Measurements from ENCODE around the gene SUGCT.

SUGCT gene

DNA sequence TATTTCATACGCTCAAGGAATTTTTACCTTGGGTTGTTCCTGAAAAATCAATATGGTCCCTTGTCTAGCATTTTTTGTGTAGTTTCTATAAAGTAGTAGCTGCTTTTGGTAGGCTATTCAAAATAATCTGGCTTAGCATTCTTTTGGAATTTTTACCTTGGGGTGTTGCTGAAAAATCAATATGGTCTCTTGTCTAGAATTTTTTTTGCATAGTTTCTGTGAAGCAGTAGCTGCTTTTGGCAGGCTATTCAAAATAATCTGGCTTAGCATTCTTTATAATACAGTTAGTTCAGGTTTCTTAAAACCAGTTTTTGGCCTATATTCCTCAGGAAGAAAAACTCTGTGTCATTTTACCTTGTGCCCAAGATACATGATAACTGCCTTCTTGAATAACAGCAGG lies 301.9 kb downstream of the SUGCT start:
- no peak overlapping the region for H3K4me3 Mint-ChIP-seq
- H3K36me3 Mint-ChIP-seq (ENCODE audit: low read depth): peaks cover 4% of the 10 kb centered on the region
- peaks cover 5% of the 10 kb centered on the region for H3K4me1 Mint-ChIP-seq
- peaks cover 19% of the 10 kb centered on the region for H3K9me3 Mint-ChIP-seq
- TF ChIP-seq, protein P1, sequence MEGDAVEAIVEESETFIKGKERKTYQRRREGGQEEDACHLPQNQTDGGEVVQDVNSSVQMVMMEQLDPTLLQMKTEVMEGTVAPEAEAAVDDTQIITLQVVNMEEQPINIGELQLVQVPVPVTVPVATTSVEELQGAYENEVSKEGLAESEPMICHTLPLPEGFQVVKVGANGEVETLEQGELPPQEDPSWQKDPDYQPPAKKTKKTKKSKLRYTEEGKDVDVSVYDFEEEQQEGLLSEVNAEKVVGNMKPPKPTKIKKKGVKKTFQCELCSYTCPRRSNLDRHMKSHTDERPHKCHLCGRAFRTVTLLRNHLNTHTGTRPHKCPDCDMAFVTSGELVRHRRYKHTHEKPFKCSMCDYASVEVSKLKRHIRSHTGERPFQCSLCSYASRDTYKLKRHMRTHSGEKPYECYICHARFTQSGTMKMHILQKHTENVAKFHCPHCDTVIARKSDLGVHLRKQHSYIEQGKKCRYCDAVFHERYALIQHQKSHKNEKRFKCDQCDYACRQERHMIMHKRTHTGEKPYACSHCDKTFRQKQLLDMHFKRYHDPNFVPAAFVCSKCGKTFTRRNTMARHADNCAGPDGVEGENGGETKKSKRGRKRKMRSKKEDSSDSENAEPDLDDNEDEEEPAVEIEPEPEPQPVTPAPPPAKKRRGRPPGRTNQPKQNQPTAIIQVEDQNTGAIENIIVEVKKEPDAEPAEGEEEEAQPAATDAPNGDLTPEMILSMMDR (IDR thresholded peaks at IDR 0.05; ENCODE audit: unreplicated experiment in 3 of 3): no peak
- no peaks in the 10 kb centered on the region for H3K27me3 Mint-ChIP-seq (ENCODE audit: low read depth)
- peak overlapping the region in 1 of 3 experiments; percentile 31 for H3K27ac Mint-ChIP-seq

GRCh38 chr7:40437498-40437897 lies 302.7 kb downstream of the SUGCT start:
- Mint-ChIP-seq H3K4me1 (peaks cover 5% of the 10 kb centered on the region), H3K27ac (no peak overlapping the region), H3K9me3 (peaks cover 17% of the 10 kb centered on the region), H3K36me3 (ENCODE audit: low read depth) (peaks cover 5% of the 10 kb centered on the region), H3K4me3 (no peak overlapping the region), H3K27me3 (ENCODE audit: low read depth) (no peaks in the 10 kb centered on the region)
- TF ChIP-seq, protein P1 (IDR thresholded peaks at IDR 0.05; ENCODE audit: unreplicated experiment in 3 of 3): no peak

- Mint-ChIP-seq H3K27me3 (ENCODE audit: low read depth) (no peaks in the 10 kb centered on the region), H3K4me3 (no peak overlapping the region), H3K36me3 (ENCODE audit: low read depth) (peaks cover 5% of the 10 kb centered on the region), H3K4me1 (peaks cover 5% of the 10 kb centered on the region), H3K9me3 (peaks cover 13% of the 10 kb centered on the region), H3K27ac (no peak overlapping the region)
- TF ChIP-seq, protein P1 (IDR thresholded peaks at IDR 0.05; ENCODE audit: unreplicated experiment in 3 of 3): no peak
Observed at GRCh38 chr7:40437936-40438634, 303.3 kb downstream of the SUGCT start.

DNA sequence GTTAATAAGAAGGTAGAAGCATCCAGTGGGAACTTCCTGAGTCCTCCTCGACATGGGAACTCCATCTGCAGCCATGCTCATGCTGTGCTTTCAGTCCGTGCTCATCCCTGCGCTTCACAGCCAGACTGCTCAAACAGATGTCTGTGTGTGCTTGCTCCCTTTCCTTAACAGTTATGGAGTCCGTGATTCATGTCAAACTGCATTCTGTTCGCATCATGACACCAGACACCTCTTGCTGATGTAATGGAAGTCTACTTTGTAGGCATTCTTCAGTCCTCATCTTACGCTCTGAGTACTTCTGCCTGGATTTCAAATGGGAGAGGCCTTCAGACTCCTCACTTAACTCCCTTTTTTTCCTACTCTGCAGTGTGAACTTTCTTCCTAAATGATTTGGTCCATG lies 304.9 kb downstream of the SUGCT start:
- TF ChIP-seq, protein P1 (IDR thresholded peaks at IDR 0.05; ENCODE audit: unreplicated experiment in 3 of 3): no peak
- H3K27ac Mint-ChIP-seq: no peak overlapping the region
- H3K9me3 Mint-ChIP-seq: peaks cover 14% of the 10 kb centered on the region
- no peak overlapping the region for H3K4me3 Mint-ChIP-seq
- H3K4me1 Mint-ChIP-seq: peaks cover 5% of the 10 kb centered on the region
- no peaks in the 10 kb centered on the region for H3K27me3 Mint-ChIP-seq (ENCODE audit: low read depth)
- H3K36me3 Mint-ChIP-seq (ENCODE audit: low read depth): peaks cover 5% of the 10 kb centered on the region

DNA sequence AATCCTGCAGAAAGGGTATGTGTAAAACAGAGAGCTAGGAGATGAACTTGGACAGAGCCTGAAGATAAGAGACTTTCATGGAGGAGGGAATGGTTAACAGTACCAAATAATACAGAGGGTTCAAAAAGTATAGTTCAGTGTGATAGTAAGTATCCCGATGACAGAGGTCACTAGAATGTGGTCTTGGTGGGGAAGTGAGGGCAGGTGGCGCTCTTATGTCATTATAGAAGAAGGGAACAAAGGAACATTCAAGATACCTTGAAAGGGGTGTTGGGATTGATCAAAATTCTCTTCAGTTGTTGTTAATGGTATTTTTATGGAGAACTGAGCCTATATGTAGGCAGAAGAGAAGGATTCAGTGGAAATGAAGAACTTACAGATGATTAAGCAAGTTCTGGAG lies 312.5 kb downstream of the SUGCT start:
- H3K9me3 Mint-ChIP-seq: peaks cover 6% of the 10 kb centered on the region
- no peak overlapping the region for H3K4me3 Mint-ChIP-seq
- TF ChIP-seq, protein P1 (IDR thresholded peaks at IDR 0.05; ENCODE audit: unreplicated experiment in 3 of 3): no peak
- peaks cover 7% of the 10 kb centered on the region for H3K4me1 Mint-ChIP-seq
- no peaks in the 10 kb centered on the region for H3K27me3 Mint-ChIP-seq (ENCODE audit: low read depth)
- H3K36me3 Mint-ChIP-seq (ENCODE audit: low read depth): no peaks in the 10 kb centered on the region
- H3K27ac Mint-ChIP-seq: no peak overlapping the region

DNA sequence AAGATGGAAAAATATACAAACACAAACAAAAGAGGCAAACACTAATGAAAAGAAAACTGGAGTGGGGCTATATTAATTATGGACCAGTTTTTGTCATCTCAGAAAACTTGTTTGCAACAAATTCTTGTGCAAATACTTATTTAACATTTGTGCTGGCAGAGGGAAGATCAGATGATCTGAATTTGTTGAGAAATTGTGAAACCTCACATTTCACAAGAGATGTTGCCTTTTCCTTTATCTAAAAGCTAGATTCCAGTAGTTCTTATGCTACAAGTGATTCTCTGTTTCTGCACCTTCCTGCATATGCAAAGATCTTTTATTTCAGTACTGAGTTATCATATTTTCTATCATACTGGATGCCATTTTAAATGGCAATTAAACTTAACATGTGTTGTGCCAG lies 320.7 kb downstream of the SUGCT start:
- Mint-ChIP-seq H3K9me3 (no peaks in the 10 kb centered on the region), H3K36me3 (ENCODE audit: low read depth) (no peaks in the 10 kb centered on the region)

More for the DNA sequence above, 320.7 kb downstream of the SUGCT start:
- TF ChIP-seq, protein P1 (IDR thresholded peaks at IDR 0.05; ENCODE audit: unreplicated experiment in 3 of 3): no peak
- Mint-ChIP-seq H3K4me3 (no peak overlapping the region), H3K27me3 (ENCODE audit: low read depth) (no peaks in the 10 kb centered on the region), H3K4me1 (peaks cover 7% of the 10 kb centered on the region), H3K27ac (no peak overlapping the region)
